ENCODE results near the gene HS3ST6.

Gene HS3ST6

GRCh38 chr16:1861730-1862129 lies 56.5 kb downstream of the HS3ST6 start:
- TF ChIP-seq POLR2AphosphoS5 (IDR thresholded peaks at IDR 0.05; ENCODE audit: low read depth, low read length) (no peak), SIN3A (IDR thresholded peaks at IDR 0.05; ENCODE audit: borderline replicate concordance, insufficient read depth, low read length) (no peak), FOXP2 (optimal IDR thresholded peaks at IDR 0.05; ENCODE audit: borderline replicate concordance, extremely low read depth, extremely low read length, insufficient read depth) (no peak), REST (IDR thresholded peaks at IDR 0.05; ENCODE audit: insufficient read depth in 1 of 2, low read depth in 2 of 2, low read length in 2 of 2) (no peak), TAF1 (IDR thresholded peaks at IDR 0.05; ENCODE audit: borderline replicate concordance, insufficient read depth, low read length) (no peak)
